HG03558 (cell line): ENCODE results near the gene EVC2.

ENCODE experiments used
- ATAC-seq: cut with Tn5 transposase; IDR thresholded peaks from one replicate; pipeline ENCODE4 v1.9.1; 2021; ENCODE audit warnings: moderate number of reproducible peaks; ENCODE audit not compliant: unreplicated experiment; ENCODE audit errors: extremely low read depth

EVC2 gene

DNA sequence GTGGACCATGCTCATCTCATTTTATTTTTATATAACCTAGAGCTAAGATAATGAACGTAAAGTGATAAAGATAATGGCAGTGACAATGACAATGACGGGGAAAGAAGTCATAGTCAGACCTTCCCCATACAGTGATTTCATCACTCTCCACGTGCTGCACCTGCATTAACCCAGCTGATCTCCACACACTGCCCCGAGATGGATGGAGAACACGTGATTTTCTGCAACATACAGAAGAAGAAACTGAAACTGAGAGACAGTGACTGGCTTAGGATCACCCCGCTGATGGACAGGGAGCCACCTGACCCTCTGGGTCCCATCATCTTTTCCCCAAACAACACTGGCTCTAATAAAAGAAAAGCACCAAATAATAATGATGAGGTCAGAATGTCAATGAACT, 22.0 kb downstream of the EVC2 start:
- no peak for ATAC-seq

DNA sequence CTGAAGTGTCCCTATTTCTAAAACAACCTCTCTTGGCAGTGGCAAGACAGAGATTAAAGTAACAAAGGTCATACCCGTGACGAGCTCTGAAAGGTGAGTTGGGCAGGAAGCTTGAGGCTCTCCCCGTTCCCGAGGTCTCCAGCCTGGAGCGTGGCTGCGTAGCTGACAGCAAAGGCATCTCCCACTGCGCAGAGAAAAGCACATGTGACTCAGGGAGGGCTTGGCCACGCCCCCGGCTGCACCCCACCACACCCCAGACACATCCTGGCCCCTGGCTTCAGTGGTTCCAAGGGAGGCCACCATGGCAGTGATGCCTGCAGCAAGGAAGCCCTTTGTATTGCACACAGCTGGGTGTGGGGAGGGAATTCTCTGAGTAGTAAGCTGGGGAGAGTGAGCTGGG, 23.1 kb downstream of the EVC2 start:
- no peak for ATAC-seq

DNA sequence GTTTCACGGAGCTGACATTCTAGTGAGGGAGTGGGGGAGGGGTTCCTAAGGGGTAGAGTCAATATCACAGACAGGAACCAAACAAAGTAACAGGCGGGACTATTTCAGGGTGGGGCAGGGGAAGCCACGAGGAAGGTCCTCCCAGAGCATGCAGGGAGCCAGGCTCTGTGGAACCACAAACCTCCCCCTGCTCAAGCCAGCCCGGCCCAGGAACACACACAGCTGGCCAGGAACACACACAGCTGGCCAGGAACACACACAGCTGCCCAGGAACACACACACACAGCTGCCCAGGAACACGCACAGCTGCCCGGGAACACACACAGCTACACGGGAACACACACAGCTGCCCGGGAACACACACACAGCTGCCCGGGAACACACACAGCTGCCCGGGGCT, 24.8 kb downstream of the EVC2 start:
- ATAC-seq, result no peak

DNA sequence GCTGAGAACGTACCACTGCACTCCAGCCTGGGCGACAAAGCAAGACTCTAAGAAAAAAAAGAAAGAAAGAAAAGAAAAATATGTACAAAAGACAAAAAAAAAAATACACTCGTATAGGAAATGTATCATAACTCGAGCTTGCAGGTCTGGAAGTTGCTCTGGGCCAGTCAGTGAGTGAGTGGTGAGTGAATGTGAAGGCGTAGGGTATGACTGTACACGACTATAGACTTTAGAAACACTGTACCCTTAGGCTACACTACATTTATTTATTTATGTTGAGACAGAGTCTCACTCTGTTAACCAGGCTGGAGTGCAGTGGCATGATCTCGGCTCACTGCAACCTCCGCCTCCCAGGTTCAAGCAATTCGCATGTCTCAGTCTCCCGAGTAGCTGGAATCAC, 29.4 kb downstream of the EVC2 start:
- ATAC-seq, result no peak

DNA sequence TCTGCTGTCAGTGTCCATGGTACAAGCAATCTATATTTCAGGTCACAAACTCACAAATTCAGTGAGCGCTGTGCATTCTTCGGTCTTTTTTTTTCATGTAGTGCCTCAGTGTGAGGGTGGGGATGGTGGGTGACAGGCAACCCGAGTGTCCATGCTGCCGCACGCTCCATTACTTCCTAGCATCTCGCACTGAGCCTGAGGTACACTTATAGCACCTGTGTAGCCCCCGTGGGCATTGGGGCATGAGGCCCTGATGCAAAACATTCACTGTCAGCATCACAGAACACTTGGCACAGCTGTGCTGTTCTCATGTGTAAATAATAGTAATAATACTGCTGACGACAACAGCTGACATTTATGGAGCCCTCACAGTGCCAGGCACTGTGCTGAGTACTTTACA, 31.6 kb downstream of the EVC2 start:
- no peak for ATAC-seq

DNA sequence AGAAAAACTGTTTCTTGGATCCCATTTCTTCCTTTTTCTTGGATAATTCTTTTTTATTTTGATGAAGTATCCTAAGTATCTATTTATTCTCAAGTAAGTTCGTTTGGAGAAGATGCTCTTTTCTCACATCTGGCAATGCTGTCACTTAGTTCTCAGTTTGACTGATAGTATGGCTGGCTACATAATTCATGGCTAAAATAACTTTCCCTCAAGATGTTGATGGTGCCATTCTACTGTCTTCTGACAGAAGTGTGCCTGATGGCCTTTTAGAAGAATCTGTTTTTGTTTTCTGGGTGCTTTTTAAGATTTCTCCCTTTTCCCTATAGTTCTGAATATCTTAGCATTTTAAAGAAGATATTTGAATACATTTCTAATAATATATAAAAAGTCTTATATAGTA, 41.6 kb downstream of the EVC2 start:
- no peak for ATAC-seq

DNA sequence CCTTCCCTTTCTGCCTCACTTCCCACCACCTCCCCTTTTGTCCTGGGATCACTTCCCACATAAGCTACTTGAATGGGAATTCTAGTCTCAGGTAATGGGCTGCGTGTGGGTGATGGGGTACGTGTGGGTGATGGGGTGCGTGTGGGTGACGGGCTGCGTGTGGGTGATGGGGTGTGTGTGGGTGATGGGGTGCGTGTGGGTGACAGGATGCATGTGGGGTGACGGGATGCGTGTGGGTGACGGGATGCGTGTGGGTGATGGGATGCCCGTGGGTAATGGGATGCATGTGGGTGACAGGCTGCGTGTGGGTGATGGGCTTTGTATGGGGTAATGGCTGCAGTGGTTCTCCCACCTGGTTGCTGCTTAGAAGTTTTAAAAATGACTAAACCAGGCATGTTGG, 43.6 kb downstream of the EVC2 start:
- no peak for ATAC-seq

DNA sequence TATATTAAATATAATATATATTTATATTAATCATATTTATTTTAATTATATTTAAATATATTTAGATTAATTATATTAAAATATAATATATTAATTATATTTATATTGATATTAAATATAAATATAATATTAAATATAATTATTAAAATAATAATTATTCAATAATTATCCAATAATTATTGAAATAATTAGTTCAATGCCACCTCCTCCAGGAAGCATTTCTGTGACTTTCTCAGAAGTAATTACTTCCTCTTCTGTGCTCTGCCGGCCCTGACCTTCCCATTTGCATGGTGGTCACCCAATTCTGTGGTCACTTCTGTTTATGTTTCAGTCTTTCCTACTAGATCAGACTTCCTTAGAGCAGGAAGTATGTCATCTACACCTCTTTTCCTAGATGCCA, 45.8 kb downstream of the EVC2 start:
- no peak for ATAC-seq

DNA sequence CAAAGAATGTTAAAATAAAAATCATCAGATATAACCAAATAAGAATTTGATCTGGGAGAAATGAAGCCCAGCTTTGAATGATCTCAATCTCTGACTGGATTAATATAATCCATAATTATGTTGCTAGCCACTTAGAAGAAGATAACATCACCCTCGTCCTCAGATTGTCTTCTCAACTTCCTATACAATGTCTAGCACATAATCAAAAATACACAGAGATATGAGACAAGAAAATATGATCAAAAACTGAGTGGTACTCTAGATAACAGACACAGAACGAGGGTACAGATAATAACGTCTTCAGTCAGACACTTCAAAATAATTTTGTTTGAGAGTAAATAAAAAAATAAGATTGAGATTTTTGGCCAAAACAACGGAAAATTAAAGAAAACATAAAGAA, 47.1 kb downstream of the EVC2 start:
- no peak for ATAC-seq

DNA sequence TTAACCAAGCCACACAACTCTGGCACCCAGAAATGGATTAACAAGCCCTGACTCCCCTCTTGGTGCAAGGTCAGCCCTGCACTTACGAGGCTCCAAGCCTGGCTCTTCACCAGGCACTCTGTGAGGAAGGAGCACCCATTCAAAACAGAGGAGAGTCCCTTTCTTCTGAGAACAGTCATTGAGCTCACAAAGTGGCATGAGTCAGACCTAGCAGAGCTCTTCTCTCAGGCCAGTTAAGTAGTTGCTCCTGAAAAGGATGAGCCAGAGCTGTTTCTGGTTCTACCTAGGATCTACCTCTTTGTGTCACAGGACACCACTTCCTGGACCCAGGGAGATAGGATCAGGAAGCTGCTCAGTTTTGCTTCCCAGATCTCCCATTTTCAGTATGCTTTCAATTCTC, 48.2 kb downstream of the EVC2 start:
- no peak for ATAC-seq

DNA sequence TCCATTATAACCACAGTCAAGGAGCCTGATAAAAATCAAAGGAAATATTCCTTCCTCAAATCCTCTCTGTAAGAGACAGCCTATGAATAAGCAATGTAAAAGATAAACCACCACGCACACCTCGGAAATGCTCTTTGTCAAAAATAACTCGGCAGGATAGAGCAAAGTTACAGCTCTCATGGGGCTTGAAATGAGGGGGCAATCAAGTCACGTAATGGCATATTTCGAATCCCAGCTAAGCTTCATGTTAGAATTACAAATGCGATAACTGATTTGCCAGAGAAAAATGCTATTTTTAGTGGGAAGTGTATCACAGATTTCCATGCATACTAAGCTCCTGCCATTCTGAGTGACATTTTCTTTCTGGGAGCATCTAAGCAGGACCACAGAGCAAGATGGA, 49.4 kb downstream of the EVC2 start:
- ATAC-seq, result no peak

DNA sequence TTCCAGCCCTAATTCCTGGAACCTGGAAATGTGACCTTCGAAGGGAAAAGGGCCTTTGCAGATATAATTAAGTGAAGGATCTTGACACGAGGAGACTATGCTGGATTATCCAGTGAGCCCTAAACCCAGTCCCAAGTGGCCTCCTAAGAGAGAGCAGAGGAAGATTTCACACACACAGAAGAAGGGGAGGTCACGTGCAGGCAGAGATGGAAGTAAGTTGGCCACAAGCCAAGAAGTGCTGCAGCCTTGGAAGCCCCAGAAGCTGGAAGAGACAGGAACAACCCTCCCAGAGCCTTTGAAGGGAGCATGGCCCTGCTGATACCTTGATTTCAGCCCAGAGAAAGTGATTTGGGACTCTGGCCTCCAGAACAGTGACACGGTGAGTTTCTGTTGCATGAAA, 51.9 kb downstream of the EVC2 start:
- no peak for ATAC-seq

DNA sequence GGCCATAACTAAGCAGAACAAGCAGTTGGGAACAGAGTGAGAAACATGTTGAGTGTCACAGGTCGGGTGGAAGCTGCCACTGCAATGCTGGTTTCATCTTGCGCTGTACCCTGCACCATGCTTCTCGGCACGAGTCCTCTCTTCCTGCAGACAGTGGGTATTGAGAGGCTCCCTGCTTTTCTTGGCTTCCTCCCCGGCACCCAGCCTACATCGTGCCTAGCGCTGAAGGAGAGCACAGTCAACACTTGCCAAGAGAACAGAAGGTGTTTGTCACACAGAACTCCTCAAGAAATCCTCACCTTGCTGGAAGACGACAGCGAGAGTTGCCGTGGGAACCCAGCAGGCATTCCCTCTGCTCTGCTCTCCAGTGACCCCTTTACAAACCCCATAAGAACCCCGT, 53.6 kb downstream of the EVC2 start:
- ATAC-seq, result no peak

DNA sequence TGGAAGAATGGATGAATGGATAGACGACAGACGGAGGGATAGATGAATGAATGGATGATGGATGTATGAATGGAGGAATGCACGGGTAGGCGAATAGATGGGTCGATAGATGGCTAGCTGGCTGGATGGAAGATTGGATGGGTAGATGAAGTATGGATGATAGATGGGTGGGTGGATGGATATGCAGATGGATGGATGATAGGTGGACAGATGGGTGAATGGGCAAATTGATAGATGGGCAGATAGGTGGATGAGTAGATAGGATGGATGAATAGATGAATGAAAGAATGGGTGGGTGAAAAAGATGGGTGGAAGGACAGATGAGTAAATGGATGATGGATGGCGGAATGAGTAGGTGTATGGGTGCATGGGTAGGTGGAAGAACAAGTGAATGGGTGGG, 57.3 kb downstream of the EVC2 start:
- no peak for ATAC-seq

DNA sequence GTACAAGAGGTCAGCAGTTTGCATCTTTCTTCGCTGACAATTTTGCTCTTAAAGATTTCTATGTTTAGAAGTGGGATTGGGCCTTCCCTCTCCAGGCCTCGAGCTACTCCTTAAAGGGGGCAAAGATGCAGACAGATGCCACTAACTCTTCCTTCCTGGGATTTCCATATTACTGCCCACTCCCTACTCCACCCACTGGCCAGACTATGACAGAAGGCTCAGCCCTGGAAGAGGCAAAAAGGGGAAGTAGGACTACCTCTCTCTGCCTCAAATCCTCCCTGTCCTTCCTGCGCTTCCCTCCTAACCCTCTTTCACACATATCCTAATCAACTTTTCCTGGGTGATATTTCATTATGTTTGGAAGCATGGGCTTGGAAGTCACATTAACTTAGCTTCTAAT, 58.3 kb downstream of the EVC2 start:
- no peak for ATAC-seq

DNA sequence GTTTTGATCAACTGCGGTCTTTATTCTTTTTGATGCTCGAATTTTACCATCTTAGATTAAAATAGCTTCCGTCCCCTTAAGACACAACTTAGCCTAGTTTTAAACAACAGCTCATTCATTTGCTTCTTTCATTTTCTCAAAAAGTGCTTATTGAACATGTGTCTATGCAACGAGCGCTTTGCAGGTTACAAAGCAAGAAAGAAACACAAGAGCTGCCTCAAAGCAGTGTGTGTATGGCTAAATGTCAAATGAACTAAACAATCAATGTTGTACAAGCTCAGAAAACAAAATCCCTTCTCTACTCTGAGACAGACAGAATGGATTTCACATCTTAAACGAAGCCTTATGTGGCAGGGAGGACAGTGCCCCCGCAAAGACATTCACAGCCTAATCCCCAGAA, 61.0 kb downstream of the EVC2 start:
- no peak for ATAC-seq

DNA sequence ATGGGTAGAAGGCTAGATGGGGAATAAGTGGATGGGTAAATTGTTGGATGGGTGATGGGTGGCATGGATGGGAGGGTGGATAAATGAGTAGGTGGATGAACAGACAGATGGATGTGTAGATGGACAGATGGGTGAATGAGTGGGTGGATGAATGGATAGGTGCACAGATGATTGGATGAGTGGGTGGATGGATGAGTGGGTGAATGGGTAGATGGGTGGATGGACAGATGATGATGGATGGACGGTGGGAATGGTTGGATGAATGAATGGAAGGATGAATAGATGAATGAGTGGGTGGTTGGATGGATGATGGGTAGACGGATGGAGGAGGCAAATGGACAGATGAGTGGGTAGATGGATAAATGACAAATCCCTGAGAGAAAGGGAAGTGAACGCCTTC, 68.3 kb downstream of the EVC2 start:
- ATAC-seq, result no peak

DNA sequence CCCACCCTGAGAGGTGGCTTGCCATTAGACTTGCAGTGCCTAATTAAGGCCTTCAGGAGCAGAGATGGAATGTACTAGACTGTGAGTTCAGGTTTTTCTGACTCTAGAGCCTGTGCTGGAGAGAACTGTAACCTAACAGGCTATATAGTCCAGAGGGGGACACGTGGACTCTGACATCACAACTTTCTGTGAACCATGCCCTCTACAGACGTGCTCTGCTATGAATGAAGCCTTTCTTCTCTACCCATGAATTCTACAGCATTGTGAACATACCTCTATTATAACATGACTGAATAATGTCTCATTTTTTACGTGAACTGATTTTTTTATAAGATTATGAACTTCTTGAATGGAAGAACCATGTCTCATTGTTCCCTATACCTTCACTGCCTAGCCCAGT, 68.8 kb downstream of the EVC2 start:
- ATAC-seq, result no peak

DNA sequence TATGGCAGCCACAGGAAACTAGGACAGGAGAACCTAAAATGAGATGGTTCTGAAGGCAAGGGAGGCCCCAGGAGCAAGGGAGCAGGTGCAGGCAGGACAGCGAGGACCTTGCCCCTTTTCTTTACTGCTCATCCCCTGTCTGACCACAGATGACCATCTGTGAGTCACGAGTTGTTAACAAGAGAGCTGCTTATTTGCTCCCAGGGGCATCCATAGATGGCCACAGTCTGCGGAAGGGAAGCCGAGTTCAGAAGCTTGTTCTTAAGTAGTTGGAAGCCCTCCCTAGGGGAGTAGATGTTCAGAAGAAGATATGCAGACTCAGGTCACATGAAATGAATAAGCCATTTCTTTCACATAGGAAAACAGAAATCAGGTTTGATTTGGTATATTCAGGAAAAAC, 69.4 kb downstream of the EVC2 start:
- no peak for ATAC-seq

DNA sequence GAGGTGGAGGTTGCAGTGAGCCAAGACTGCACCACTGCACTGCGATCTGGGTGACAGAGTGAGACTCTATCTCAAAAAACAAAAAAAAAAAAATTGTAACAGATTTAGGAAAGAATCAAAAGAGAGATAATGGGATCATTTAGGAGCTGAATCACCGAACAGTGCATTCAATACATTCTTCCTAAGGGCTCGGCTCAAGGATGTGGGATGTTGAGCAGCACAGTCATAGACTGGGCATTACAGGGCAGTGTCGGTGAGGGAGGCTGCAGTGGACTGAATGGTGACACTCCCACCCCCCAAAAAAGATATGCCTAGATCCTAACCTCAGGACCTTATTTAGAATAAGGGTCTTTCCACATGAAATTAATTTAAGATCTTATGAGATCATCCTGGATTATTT, 70.0 kb downstream of the EVC2 start:
- no peak for ATAC-seq

DNA sequence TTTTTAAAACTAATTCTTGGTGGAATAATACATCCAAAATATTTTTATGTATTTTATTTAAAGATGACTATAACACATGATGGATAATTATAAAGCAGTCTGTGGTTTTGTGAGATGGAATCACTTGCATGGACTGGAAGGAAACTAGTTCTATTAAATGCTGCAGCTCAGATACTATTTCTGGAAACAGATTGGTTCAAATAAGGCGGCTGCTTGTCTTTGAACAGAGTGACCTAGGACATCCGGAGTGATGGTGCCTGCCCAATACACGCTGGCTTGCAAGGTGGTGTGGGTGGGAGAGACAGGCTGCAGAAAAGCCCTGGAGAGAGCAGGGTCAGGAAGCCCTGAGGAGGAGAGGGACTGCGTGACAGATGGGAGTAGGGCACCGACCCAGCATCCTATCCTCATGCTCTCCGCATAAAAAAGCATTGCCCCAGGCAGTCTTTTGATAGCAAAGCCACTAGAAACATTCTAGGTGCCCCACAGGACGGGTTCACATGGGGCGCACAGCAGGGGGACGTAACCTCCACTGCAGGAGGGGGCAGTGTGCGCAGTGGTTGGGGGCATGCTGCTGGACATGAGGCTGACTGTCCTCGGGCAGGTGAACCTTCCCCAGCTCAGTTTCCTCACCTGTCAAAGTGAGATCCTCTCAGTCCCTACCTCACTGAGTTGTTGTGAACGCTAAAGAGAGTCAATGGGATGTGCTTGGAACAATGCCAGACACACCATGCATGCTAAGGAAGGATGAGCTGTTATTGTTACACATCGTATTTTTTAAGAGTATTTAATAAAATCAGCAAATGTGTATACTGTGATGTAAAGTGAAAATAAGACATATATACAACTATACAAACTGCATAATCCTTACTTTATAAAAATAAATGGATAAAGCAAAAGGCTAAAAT, 71.3 kb downstream of the EVC2 start:
- no peak for ATAC-seq

DNA sequence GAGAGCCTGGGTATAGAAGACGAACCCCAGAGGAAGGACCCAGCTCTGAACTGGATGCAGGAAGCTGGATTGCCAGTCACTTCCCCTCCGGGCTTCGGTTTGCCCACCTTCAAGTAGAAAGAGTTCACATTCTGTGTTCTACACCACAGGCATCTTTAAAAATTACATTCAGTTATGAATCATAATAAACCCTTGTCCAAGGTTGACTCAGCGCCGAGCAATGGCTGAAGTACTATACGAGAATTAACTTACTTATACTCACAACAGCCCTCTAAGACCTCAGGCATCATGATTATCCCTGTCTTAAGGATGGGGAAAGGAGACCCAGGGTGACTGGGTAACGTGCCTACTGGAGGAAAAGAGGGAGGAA, 72.5 kb downstream of the EVC2 start:
- no peak for ATAC-seq

DNA sequence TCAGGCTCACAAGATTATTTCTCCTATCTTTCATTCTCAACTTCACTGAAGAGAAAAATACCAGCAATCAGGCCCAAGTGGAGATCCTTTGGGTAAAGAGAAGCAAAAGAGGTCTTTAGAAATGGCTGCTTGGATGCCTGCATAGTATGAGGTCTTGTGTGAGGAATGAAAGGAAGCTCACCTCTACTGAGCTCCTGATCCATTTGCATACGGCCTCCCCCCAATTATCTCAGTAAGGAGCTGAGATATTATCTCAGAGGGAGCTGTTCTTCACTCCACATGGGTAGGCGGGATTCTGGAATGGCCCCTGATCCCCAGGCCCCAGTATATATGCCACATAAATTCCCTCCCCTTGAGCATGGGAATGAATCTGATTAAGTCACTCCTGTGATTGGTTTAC, 75.8 kb downstream of the EVC2 start:
- no peak for ATAC-seq
